Measurements from ENCODE around the gene PRR14.
"Not testable (repeated sequence)": the region's sequence is repeated elsewhere in the genome, so short reads cannot be mapped to it uniquely, and the experiment has no call there.

The PRR14 gene

DNA sequence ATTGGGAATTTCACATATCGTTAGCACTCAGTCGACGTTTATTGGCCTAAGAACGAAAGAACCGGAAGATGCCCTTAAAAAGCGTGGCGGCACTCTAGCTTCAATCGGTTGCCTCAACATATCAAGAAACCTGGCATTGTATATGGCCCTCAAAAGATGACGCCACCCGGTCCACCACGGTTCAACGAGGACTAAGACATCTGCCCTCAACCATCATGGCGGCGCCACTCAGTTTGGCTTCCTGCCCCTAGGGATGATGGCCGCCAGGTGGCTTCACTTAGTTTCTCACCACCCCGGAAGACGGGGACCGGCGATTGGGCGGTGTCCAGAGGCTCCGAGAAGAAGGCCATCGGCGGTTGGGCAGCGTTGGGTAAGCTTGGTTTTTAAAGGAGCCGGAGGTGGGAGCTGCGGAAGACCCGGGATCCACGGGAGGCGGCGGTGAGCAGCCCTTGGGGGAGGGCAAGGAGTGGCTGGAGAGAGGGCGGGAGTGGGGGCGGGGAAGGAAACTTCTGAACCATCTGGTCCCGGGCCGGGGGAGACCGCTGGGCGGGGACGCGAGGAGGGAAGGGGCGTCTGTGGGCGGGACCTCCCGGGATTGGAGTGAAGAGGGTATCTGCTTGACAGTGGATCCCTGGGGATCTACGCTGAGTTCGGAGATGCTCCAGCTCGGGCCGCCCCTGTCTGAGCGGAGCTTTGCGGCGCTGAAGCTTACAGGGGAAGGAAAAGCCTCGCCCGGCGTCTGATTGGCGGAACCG is at the start of gene PRR14:
Gene PRR14 (plus strand): TSS at position 592 of the 755 bp plus-strand sequence. CDS start 686 bp downstream, outside the sequence.
- peak; percentile 99 for DNase-seq

GRCh38 chr16:30601966-30602365 is 48.8 kb upstream of the PRR14 start:
- no peak for DNase-seq

DNA sequence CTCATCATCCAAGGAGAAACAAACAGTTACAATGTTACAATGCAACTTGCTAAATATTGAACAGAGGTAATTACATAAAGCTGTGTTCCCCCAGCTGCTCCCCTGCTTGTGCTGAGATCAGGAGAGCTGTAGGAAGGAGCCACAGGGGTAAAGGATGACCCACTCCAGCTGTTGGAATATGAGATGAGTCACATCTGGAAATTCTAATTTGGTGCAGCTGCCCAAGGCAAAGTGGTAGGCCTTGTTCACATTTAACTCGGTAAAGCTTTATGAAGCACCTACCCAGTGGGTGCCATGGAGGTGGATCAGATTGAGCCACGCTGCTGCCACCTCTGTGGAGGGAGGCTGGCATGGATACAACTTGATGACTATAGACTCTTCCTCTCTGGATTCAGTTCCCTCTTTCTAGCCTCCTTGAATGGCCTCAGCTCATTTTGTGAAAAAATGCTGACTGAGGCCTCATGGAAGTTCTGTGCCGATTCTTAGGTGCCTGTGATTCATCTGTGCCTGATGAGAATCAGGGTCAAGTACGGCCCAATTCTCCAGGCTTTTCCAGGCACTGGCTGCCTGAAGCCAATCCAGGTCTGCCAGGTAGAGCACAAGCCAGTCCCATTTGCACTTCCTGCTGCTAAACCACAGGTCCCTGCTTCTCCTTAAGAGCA is 48.0 kb upstream of the PRR14 start:
- no peak for DNase-seq

GRCh38 chr16:30603945-30604315 is 46.8 kb upstream of the PRR14 start:
- no peak for DNase-seq

DNA sequence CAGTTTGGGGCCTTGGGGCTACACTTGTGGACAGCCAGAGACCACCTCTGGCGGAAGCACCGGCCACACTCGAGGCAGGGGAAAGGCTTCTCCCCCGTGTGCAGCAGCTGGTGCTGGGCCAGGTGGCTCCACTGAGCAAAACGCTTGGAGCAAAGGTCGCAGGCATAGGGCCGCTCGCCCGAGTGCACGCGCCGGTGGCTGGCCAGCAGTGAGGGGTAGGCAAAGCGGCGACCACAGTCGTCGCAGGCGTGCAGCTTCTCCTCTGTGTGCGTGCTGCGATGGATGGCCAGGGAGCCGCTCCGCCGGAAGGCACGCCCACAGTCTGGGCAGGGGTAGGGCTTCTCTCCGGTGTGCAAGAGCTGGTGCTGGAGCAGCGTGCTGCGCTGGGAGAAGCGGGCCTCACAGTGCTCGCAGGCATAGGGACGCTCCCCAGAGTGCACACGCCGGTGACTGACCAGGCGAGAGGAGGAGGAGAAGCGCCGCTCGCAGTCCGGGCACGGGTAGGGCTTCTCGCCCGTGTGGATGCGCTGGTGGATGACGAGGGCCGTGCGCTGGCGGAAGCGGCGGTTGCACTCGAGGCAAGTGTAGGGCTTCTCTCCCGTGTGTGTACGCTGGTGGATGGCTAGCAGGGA is 46.3 kb upstream of the PRR14 start:
- DNase-seq = no peak

DNA sequence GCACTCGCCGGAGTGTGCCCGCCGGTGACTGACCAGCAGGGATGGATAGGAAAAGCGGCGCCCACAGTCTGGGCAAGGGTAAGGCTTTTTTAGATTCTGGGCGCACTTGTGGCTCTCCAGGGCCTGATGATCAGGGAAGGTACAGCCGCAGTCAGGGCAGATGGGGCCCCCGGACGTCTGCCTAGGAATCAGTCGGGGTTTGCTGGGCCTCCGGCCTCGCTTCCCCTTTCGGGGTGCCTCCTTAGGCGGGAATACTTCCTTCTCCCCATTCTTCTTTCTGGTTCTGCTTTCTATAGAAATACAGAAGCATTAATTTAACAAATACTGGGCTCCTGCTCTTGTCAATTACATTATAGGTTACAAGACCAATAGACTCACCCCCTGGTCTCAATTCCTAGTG is 45.6 kb upstream of the PRR14 start:
- peak; percentile 20 for DNase-seq

GRCh38 chr16:30606004-30606403 is 44.8 kb upstream of the PRR14 start:
- no peak for DNase-seq

GRCh38 chr16:30609002-30609925 is 41.5 kb upstream of the PRR14 start:
- DNase-seq = peak; percentile 32

DNA sequence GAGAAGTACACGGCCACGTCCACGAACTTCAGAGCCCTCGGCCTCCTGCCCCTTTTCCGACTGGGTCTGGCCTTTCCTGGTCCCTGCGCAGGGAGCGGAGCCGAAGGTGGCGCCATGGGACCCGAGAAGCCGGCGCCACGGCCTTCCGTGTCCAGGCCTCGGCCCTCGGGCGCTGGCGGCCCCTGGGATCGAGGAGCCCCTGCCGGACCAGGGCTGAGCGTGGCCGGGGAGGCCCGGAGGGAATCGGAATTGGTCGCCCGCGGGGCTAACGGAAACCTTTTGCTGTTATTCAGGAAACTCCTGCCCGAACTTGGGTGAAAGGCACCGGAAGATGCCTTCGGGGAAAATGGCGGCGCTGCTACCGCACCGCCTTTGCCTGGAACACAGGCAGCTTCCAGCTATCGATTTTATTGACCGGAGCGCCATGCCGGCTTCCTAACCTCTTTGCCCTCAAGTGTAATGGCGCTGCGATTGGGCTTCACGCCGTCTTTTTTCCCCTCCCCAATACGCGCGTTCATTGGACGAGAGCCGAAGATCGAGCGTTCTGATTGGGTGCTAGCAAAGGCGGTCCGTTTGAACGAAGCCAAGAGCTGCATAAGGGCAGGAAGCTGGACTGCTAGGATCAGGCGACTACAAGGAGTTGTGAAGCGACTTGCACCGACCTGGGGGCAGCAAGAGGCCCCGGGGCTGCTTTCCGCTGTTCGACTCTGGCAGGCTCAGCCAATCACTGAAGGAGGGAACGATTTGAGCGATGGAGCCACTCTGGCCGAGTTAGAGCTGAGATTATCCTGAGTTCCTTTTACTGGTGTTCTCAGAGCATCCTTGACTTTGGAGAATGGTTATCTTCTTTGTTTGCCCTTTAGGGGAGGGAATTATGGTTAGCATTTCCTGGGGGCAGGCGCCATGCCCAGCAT is 40.6 kb upstream of the PRR14 start, which contains the start of gene ZNF689:
Gene ZNF689 (minus strand): TSS at position 464 of the 914 bp plus-strand sequence. CDS start 348 bp downstream, at position 116.
- DNase-seq = peak; percentile 92

DNA sequence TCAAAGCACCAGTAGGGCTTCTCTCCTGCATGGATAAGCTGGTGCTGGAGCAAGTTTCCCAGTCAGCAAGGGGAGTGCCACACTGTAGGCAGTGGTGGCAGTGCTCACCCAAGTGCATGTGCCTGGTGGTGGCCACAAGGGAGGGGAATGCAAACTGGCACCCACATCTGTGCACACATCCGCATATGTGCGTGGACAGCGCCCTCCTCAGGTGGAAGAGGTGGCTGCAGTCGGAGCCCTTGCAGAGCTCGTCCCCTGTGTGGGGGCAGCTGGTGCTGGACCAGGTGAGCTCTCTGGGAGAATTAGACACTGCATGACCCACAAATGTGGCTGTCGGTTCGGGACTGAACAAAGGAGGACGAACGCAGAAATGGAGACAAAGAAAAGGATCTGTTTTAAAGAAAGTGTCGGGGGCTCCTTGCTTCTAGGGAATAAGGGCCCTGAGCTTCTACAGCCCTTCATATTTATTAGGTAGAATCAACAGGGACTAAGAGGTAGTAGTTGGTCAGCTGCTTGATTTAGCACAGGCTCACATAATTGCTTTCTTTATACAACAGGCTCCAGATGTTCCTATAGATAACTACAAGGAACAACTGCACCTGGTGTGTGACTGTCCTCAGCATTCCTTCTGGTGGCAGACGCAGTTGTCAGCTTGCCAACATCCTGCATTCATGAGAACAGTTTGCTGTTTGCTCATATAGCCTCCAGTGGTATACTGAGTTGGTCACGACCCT is 35.2 kb upstream of the PRR14 start:
- peak; percentile 64 for DNase-seq

- no peak for DNase-seq
Measured at GRCh38 chr16:30619202-30619601, 31.6 kb upstream of the PRR14 start.

DNA sequence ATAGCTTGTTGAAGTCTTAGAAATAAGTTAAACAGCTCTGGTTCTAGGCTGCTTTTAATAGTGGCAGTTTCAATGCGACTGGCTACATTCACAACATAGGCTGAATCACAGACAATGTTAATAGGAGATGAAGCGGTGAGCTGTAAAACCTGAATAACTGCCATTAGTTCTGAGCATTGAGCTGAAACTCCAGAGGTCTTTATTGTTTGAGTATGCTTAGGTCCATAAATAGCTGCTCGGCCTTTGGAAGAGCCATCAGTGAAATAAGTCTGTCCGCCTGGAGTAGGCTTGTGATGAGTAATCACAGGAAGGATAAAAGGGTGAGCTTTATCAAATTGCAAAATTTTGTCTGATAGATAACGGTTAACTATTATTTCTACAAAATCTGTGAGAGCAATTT is 31.1 kb upstream of the PRR14 start:
- DNase-seq = no peak

DNA sequence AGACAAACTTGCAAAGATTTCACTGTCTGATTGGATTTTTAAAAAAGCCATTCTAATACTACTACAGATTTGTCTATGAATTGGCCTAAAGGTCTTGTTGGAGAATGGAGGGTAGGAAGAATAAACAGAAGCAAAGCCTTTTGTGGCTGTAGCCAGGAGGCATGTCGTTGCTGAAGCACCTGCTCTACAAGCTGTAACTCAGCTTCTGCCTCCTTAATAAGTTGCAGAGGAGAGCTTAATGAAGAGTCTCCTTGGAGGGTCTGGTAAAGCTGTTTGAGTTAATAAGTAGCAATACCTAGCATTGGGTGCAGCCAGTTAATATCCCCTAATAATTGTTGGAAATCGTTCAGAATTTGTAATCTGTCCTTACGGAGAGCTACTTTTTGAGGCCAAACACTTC is 30.6 kb upstream of the PRR14 start:
- no peak for DNase-seq

GRCh38 chr16:30621765-30622164 is 29.0 kb upstream of the PRR14 start:
- no peak for DNase-seq

DNA sequence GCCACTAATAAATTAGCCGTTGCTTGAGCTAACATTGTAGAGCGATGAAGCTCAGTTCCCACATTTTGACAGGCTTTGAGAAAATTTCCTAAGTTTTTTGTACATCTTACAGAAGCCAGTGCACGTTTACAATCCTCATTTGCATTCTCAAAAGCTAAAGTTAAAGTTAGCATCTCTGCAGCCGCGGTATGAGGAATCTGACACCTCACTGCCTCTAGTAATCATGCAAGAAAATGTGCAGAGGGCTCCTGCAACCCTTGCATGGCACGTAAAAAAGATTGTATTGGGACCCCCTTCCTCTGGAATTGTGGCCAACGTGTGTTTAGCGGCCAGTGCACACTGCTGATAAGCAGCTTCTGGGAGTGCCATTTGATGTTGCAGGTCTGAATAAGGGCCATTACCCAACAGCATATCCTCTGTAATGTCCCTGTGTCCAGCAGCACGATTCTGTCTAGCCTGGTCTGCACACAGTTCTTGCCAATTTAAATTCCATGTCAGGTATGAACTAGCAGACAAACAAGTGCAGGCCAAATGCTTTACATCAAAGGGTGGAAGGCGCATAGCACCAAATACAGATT is 28.2 kb upstream of the PRR14 start:
- no peak for DNase-seq

DNA sequence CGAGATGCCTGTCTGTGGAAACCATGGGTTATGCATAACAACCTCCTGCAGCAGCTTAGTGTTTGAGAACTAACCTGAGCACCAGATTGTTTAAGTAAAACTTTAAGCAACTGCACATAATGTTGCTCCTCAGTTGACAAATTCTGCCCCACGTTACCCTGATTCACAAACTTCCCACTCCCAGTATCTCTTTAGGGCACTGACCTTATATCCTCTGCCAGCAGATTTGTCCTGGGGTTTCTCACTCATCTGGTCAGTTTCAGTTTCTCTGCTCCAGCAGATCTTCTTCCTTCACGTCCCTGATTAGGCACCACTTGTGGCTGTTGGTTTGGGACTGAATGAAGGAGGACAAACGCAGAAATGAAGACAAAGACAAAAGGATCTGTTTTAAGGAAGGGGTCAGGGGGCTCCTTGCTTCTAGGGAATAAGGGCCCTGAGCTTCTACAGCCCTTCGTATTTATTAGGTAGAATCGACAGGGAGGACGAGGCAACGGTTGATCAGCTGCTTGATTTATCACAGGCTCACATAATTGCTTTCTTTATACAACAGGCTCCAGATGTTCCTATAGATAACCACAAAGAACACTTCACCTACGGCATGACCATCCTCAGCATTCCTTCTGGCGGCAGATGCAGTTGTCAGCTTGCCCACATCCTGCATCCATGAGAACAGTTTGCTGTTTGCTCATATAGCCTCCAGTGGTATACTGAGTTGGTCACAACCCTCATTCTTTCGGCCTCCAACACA is 27.1 kb upstream of the PRR14 start:
- no peak for DNase-seq

DNA sequence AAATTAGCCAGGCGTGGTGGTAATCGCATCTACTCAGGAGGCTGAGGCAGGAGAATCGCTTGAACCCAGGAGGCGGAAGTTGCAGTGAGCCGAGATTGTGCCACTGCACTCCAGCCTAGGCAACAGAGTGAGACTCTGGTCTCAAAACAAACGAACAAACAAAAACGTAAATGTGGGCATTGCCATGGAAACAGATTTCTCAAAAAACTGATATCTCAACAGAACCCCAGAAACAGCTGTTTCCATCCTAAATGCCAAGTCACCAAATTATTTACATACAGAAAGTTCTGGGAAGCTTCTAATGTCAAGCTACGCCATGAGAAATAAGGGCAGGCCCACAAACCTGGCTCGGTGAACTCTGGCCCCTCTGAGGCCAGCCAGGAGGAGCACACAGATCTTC is 24.5 kb upstream of the PRR14 start:
- DNase-seq = no peak

DNA sequence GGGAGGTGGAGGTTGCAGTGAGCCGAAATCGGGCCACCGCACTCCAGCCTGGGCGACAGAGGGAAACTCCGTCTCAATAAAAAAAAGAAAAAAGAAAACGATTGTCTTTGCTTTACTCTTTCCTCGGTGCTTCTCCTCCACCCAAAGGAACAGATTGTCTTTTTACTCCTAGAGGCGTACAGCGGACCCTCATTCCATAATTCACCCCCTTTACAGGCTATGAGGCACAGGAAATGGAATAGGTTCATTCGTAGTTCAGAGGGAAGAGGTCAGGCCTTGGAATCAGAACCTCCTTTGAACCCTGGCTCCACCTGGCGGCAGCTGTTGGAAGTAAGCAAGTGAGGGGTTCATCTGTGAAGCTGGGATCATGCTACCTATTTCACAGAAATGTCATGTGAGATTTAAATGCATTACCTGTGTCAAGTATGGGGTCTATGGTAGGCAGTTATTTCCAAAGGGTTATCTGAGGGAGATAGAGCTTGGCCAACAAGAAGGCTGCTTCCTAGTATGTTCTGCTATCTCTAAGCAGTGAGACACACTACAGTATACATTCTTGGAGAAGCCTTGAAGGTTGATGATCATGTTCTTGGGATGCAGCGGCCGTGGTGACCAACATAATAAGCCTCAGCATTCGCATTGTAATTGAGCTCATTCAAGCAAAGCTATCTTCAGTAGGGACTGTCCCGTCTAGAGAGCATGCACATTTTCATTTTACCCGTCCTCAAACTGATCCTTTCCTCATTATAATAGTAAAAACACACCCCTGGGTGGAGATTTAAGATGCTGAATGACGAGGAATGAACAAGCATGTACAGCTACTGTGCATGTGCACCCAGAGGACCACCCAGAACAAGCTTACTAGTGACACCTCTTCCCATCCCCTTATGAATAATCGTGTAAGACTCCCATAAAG is 21.9 kb upstream of the PRR14 start:
- DNase-seq = peak; percentile 77

- not testable (repeated sequence) for DNase-seq
Measured at GRCh38 chr16:30632454-30632853, 18.3 kb upstream of the PRR14 start.

Data from CD4-positive, alpha-beta T cell treated with Interferon gamma for 1 hour (primary cell).